Activated naive CD4-positive, alpha-beta T cell treated with anti-CD3 and anti-CD28 coated beads for 36 hours (primary cell): ENCODE measurements around the gene FES. TPM values are rescaled to one million over a fixed set of nuclear protein-coding genes. Genes with fewer than 3 reads are reported as not detected.
"Not testable (repeated sequence)": the region's sequence is repeated elsewhere in the genome, so short reads cannot be mapped to it uniquely, and the experiment has no call there.

Experiments used
- CTCF ChIA-PET: fragments of 350-600 bp; sonication (Branson Sonifier 250); formaldehyde crosslinking; loops from one replicate; lab custom pipeline; 2021; ENCODE audit warnings: antibody characterized with exemption; lab: Charles Lee
- DNase-seq: peaks from one replicate; pipeline ENCODE4 v3.0.0-alpha.2; 2020
- H3K27ac Mint-ChIP-seq: one replicate; pipeline ENCODE4 v1.8.0; 2021; ENCODE audit warnings: mild to moderate bottlenecking, mixed read lengths
- H3K27me3 Mint-ChIP-seq: one replicate; pipeline ENCODE4 v1.8.0; 2021; ENCODE audit warnings: low read depth, mixed read lengths
- H3K36me3 Mint-ChIP-seq: one replicate; pipeline ENCODE4 v1.8.0; 2021; ENCODE audit warnings: low read depth, mixed read lengths
- H3K4me1 Mint-ChIP-seq: one replicate; pipeline ENCODE4 v1.8.0; 2021; ENCODE audit warnings: low read depth, mixed read lengths
- H3K4me3 Mint-ChIP-seq: one replicate; pipeline ENCODE4 v1.8.0; 2021; ENCODE audit warnings: mild to moderate bottlenecking, moderate library complexity, mixed read lengths
- H3K9me3 Mint-ChIP-seq: one replicate; pipeline ENCODE4 v1.8.0; 2021; ENCODE audit warnings: mixed read lengths
- intact Hi-C: fragments of 100-400 bp; cut with micrococcal nuclease; formaldehyde crosslinking; loops from one replicate; pipeline ENCODE4 v1.15.1; 2023
- total RNA-seq, 2 experiments: library from RNA; stranded (reverse); gene quantifications; one replicate each; pipeline ENCODE4 v1.2.3, GENCODE V29; 2021

The FES gene
- total RNA-seq, 2 experiments from 2014 or later, result 22.6 to 24.2 TPM

- intact Hi-C loops, result no loop called here
- H3K36me3 Mint-ChIP-seq, result peaks cover 47% of the 10 kb centered on the region
- no peaks in the 10 kb centered on the region for H3K4me1 Mint-ChIP-seq
- H3K27ac Mint-ChIP-seq, result peak overlapping the region; percentile 21
- CTCF ChIA-PET, result interaction anchor here (0.7 kb wide), 1 partner anchor 675 kb away, joined by 3 read pairs; no protein-coding TSS in a partner anchor
- H3K4me3 Mint-ChIP-seq, result no peak overlapping the region
- no peaks in the 10 kb centered on the region for H3K27me3 Mint-ChIP-seq
- no peak for DNase-seq
- no peaks in the 10 kb centered on the region for H3K9me3 Mint-ChIP-seq
Measured at GRCh38 chr15:90916461-90916860, 32.2 kb downstream of the FES start.

- CTCF ChIA-PET, result no interaction called here
- Mint-ChIP-seq H3K36me3 (peaks cover 49% of the 10 kb centered on the region), H3K27ac (no peak overlapping the region), H3K4me3 (no peak overlapping the region), H3K27me3 (no peaks in the 10 kb centered on the region), H3K9me3 (no peaks in the 10 kb centered on the region), H3K4me1 (peaks cover 3% of the 10 kb centered on the region)
- intact Hi-C loops, result no loop called here
- no peak for DNase-seq
Measured at GRCh38 chr15:90917569-90917968, 33.3 kb downstream of the FES start.

- Mint-ChIP-seq H3K27ac (no peak overlapping the region), H3K27me3 (no peaks in the 10 kb centered on the region), H3K4me3 (no peak overlapping the region), H3K36me3 (peaks cover 49% of the 10 kb centered on the region), H3K9me3 (no peaks in the 10 kb centered on the region), H3K4me1 (peaks cover 7% of the 10 kb centered on the region)
- CTCF ChIA-PET, result no interaction called here
- DNase-seq, result no peak
- intact Hi-C loops, result no loop called here
Measured at GRCh38 chr15:90918034-90918788, 33.9 kb downstream of the FES start.

- Mint-ChIP-seq H3K9me3 (no peaks in the 10 kb centered on the region), H3K4me1 (peaks cover 9% of the 10 kb centered on the region), H3K36me3 (peaks cover 43% of the 10 kb centered on the region), H3K27ac (no peak overlapping the region), H3K4me3 (no peak overlapping the region), H3K27me3 (no peaks in the 10 kb centered on the region)
- DNase-seq, result no peak
- intact Hi-C loops, result no loop called here
- CTCF ChIA-PET, result no interaction called here
Measured at GRCh38 chr15:90918835-90919234, 34.5 kb downstream of the FES start.

- CTCF ChIA-PET, result interaction anchor here (3.4 kb wide), 1 partner anchor 11 kb away, joined by 30 read pairs; the partner anchor contains the start of gene HDDC3
- Mint-ChIP-seq H3K27me3 (no peaks in the 10 kb centered on the region), H3K27ac (peak overlapping the region; percentile 36), H3K4me3 (no peak overlapping the region), H3K9me3 (no peaks in the 10 kb centered on the region), H3K4me1 (peaks cover 18% of the 10 kb centered on the region), H3K36me3 (peaks cover 36% of the 10 kb centered on the region)
- intact Hi-C loops, result no loop called here
- DNase-seq, result no peak
Measured at GRCh38 chr15:90921887-90922286, 37.6 kb downstream of the FES start.

- H3K36me3 Mint-ChIP-seq, result peaks cover 30% of the 10 kb centered on the region
- H3K27ac Mint-ChIP-seq, result peak overlapping the region; percentile 68
- peaks cover 18% of the 10 kb centered on the region for H3K4me1 Mint-ChIP-seq
- CTCF ChIA-PET, result interaction anchor here (0.6 to 3.4 kb wide), 3 partner anchors 10 to 162 kb away, joined by 4 to 30 read pairs (median 5); partner anchors contain the start of genes HDDC3 and MAN2A2
- intact Hi-C loops, H3K9me3 Mint-ChIP-seq, H3K27me3 Mint-ChIP-seq, H3K4me3 Mint-ChIP-seq: not testable (repeated sequence)
- DNase-seq, result peak; percentile 45
Measured at GRCh38 chr15:90922712-90923322, 38.5 kb downstream of the FES start.

- no peaks in the 10 kb centered on the region for H3K9me3 Mint-ChIP-seq
- H3K27me3 Mint-ChIP-seq, result no peaks in the 10 kb centered on the region
- peak; percentile 36 for DNase-seq
- no peak overlapping the region for H3K4me3 Mint-ChIP-seq
- CTCF ChIA-PET, result interaction anchor here (1.9 to 2.8 kb wide), 2 partner anchors 10 to 23 kb away, joined by 4 to 19 read pairs; partner anchors contain the start of gene UNC45A
- H3K36me3 Mint-ChIP-seq, result peaks cover 18% of the 10 kb centered on the region
- H3K4me1 Mint-ChIP-seq, result peaks cover 23% of the 10 kb centered on the region
- intact Hi-C loops, result no loop called here
- H3K27ac Mint-ChIP-seq, result no peak overlapping the region
Measured at GRCh38 chr15:90924375-90924774, 40.1 kb downstream of the FES start.

GRCh38 chr15:90926766-90927165 lies 42.5 kb downstream of the FES start:
- H3K4me3 Mint-ChIP-seq, intact Hi-C loops, H3K27ac Mint-ChIP-seq, H3K9me3 Mint-ChIP-seq, H3K27me3 Mint-ChIP-seq, DNase-seq: not testable (repeated sequence)
- CTCF ChIA-PET, result interaction anchor here (0.7 to 1.7 kb wide), 2 partner anchors 41 to 221 kb away, joined by 3 to 5 read pairs; no protein-coding TSS in a partner anchor
- H3K36me3 Mint-ChIP-seq, result peaks cover 19% of the 10 kb centered on the region
- H3K4me1 Mint-ChIP-seq, result peaks cover 36% of the 10 kb centered on the region

- H3K36me3 Mint-ChIP-seq, result peaks cover 18% of the 10 kb centered on the region
- intact Hi-C loops, H3K4me3 Mint-ChIP-seq, H3K27me3 Mint-ChIP-seq, CTCF ChIA-PET, DNase-seq, H3K27ac Mint-ChIP-seq, H3K9me3 Mint-ChIP-seq: not testable (repeated sequence)
- H3K4me1 Mint-ChIP-seq, result peaks cover 33% of the 10 kb centered on the region
Measured at GRCh38 chr15:90928106-90928505, 43.8 kb downstream of the FES start.

GRCh38 chr15:90929246-90930019 lies 45.1 kb downstream of the FES start:
- H3K4me1 Mint-ChIP-seq, result peaks cover 30% of the 10 kb centered on the region
- H3K27ac Mint-ChIP-seq, result peak overlapping the region; percentile 100
- intact Hi-C loops, result loop anchor here (1.0 to 10.0 kb wide), 5 partner anchors 57 to 607 kb away; partner anchors contain the start of genes BLM and IQGAP1
- peak overlapping the region; percentile 99 for H3K4me3 Mint-ChIP-seq
- DNase-seq, result no peak
- no peaks in the 10 kb centered on the region for H3K27me3 Mint-ChIP-seq
- CTCF ChIA-PET, result interaction anchor here (0.6 to 8.9 kb wide), 4 partner anchors 16 to 104 kb away, joined by 3 to 169 read pairs (median 54); partner anchors contain the start of genes MAN2A2 and RCCD1
- H3K9me3 Mint-ChIP-seq, result no peaks in the 10 kb centered on the region
- peaks cover 18% of the 10 kb centered on the region for H3K36me3 Mint-ChIP-seq

GRCh38 chr15:90930861-90931574 lies 46.7 kb downstream of the FES start:
- intact Hi-C loops, result loop anchor here (1.0 to 10.0 kb wide), 7 partner anchors 29 to 609 kb away; partner anchors contain the start of genes BLM and IQGAP1
- Mint-ChIP-seq H3K27ac (peak overlapping the region; percentile 100), H3K27me3 (no peaks in the 10 kb centered on the region), H3K9me3 (no peaks in the 10 kb centered on the region), H3K4me3 (peak overlapping the region; percentile 99), H3K4me1 (peaks cover 32% of the 10 kb centered on the region), H3K36me3 (peaks cover 17% of the 10 kb centered on the region)
- CTCF ChIA-PET, result interaction anchor here (0.6 to 8.9 kb wide), 24 partner anchors 9 to 611 kb away, joined by 3 to 169 read pairs (median 4); partner anchors contain the start of genes BLM, FES, MAN2A2 and RCCD1
- DNase-seq, result peak; percentile 33
